GM19193 (cell line): ENCODE measurements around the gene HEATR3.

Source experiments
- POLR2A ChIP-seq: IDR thresholded peaks from 4 replicates; pipeline ENCODE4 v1.6.1; 2011; ENCODE audit not compliant: insufficient read depth, insufficient read length; ENCODE audit errors: extremely low read depth

HEATR3 gene

GRCh38 chr16:50043358-50043757 is 22.4 kb upstream of the HEATR3 start:
- TF ChIP-seq POLR2A = no peak

- no peak for TF ChIP-seq POLR2A
These were observed 20.4 kb upstream of the HEATR3 start for GRCh38 chr16:50045412-50045811.

GRCh38 chr16:50046853-50047252 is 18.9 kb upstream of the HEATR3 start:
- no peak for TF ChIP-seq POLR2A

DNA sequence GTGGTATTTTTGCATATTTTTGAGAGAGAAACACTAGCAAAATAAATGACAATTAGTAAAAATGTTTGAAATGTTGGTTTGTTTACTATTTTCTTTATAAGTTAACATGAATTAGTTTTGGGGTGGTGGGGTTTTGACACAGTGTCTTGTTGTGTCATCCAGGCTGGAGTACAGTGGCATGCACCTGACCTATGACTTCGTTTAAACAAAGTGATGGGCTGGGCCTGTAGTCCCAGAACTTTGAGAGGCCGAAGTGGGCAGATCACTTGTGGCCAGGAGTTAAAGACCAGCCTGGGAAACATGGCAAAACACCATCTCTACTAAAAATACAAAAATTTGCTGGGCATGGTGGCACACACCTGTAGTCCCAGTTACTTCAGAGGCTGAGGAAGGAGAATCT is 17.9 kb upstream of the HEATR3 start:
- no peak for TF ChIP-seq POLR2A

DNA sequence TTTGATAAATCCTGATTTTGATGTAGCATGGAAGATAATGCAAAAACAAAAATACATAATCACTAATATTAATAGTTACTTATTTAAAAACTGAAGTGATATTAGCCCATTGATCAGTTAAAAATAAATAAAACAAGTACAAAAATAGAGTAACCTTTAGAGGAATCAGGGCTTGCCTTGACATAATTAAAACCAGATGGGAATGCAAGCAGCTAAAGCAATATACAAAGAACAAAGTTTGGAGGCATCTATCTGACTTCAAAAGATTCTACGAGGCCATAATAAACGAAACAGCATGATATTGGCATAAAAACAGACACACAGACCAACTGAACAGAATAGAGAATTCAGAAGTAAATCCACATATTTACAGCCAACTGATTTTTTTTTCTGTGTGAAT is 15.0 kb upstream of the HEATR3 start:
- no peak for TF ChIP-seq POLR2A

DNA sequence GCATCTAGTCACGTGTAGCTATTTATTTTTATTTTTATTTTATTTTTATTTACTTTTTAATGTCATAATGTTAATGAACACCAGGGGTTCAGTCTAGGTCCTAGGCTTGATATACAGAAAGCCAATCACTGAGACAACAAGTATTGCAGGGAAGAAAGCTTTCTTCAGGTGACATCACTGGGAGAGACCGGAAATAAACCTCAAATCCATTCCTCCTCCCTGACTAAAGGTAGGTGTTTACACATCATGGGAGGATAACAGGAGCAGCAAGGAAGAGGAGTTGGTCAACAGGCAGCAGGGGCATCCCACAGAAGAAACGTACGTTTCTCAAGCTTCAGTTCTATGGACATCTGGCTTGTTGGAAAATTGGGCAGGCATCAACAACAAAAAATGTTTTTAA is 9.5 kb upstream of the HEATR3 start:
- no peak for TF ChIP-seq POLR2A

- no peak for TF ChIP-seq POLR2A
These were observed 7.5 kb upstream of the HEATR3 start for GRCh38 chr16:50058091-50058771.

DNA sequence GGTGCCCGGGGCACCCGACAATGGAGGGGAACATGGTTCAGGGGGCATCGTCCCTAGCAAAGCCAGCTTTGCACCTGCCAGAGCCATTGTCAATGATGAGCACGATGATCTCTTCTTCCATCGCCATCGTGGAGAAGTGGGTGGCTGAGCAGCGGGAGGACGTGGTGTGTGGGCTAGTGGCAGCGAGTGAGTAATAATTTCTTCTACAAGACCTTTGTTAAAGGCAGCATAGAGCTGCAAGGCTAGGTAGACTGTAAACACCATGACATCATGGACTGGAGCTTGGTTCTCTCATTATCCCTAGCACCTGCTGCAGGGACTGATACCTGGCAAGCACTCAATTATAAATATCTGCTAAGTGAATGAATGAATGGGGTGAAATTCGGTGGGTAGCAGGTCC is 6.7 kb upstream of the HEATR3 start:
- no peak for TF ChIP-seq POLR2A

- TF ChIP-seq POLR2A = no peak
These were observed 6.1 kb upstream of the HEATR3 start for GRCh38 chr16:50059669-50060068.

DNA sequence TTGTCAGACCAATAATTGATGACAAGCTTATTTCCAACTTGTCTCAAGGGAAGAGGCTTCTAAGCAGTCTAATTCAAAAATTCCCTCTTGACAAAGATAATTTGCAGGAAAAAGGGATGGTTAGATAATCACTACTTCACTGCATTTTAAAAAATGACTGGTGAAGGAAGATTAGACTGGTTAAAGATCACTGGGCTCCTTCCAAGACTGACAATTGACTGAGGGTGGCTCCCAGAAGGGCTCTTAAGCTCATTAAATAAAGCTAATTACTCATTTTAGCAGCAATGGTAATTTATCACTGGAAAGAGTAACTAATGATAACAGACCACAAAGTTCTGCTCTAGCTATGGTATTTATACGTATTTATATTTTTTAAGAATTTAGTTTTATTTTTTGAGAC is 4.4 kb upstream of the HEATR3 start:
- no peak for TF ChIP-seq POLR2A

GRCh38 chr16:50065241-50065623 is 538 bp upstream of the HEATR3 start:
- no peak for TF ChIP-seq POLR2A

GRCh38 chr16:50066482-50067289 is 916 bp downstream of the HEATR3 start:
- TF ChIP-seq POLR2A = no peak

GRCh38 chr16:50067290-50067853 is 1.6 kb downstream of the HEATR3 start:
- TF ChIP-seq POLR2A = no peak

DNA sequence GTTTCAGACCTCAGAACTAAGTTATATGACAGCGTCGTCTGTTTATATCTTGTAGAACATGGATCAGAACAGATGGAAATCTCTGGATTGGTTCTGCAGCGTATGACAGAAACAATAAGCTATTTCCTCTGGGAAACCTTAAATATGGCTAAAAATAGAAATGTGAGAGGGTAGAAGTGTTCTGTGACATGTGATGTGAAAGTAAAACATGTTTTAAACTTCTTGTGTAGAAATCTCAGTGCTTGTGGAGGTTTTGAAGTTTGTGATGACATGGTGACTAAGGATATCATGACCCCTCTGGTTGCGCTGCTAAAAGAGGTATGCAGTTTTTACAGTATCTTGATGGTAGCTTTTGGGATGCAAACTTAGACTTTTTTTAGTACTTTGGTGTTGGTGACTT is 2.8 kb downstream of the HEATR3 start:
- TF ChIP-seq POLR2A = no peak

DNA sequence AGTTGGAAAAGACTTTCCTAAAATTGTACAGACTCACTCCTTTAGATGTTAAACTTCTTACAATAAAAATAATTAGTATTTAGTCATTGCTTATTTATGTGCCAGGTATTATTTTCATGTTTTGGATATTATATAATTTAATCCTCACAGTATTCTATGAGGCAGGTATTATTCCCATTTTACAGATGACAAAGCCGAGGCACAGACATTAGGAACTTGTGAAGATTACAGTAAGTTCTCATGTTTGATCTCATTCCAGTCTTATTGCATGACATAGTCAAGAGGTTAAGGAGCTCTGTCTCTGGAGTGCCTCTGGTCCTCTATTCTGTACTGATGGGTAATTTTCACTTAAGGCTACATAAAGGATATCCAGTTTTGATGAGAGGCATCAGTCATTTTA is 3.3 kb downstream of the HEATR3 start:
- no peak for TF ChIP-seq POLR2A

- TF ChIP-seq POLR2A = no peak
These were observed 5.4 kb downstream of the HEATR3 start for GRCh38 chr16:50071075-50071671.

DNA sequence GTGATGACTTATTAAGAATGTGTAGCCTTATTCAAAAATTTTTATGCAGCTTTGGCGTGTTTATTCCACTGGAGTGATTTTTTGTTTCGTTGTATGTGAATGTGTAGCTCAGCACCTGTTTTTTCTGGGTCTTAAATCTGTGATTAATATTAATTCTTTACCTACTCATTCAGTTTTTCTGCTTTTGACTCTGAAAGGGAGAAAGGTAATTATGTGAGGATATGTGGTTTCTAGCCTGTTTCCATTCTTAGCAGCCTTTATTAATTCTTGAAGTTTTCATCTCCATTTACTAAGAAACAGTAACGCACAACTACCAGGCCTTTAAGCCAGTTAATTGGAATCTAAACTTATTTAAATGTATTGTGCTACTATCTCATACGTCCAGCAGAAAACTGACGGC is 7.0 kb downstream of the HEATR3 start:
- no peak for TF ChIP-seq POLR2A
